Globus pallidus (tissue), 1 donor: ENCODE data around the gene MUCL3.

Source experiments
- DNase-seq: peaks from one replicate; pipeline ENCODE4 v3.0.0-alpha.2; 2015; ENCODE audit warnings: low spot score

MUCL3 gene

DNA sequence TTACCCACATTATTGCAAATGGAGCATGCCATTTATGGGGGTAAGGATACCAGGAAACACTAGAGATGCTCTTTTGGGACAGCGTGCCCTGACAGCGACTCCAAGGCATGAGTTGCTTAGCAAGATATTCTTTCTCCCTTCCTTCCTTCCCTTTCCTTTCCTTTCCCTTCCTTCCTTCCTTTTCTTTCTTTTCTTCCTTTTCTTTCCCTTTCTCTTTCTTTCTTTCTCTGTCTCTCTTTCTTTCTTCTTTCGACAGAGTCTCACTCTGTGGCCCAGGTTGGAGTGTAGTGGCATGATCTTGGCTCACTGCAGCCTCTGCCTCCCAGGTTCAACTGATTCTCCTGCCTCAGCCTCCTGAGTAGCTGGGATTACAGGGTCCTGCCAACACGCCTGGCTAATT, 3.3 kb downstream of the MUCL3 start:
- no peak for DNase-seq

DNA sequence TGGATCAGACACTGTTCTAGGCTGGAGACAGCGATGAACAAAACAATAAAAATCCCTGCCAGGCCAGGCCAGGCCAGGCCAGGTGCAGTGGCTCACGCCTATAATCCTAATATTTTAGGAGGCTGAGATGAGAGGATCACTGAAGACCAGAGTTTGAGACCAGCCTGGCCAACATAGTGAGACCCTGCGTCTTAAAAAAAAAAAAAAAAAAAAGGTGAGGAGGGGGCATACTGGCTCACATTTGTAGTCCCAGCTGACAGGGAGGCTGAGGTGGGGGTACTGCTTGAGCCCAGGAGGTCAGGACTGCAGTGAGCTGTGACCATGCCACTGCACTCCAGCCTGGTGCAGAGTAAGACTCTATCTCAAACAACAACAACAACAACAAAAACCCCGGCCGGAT, 4.5 kb downstream of the MUCL3 start:
- no peak for DNase-seq

- DNase-seq = no peak
Observed at GRCh38 chr6:30947231-30947630, 6.5 kb downstream of the MUCL3 start.

GRCh38 chr6:30948811-30949210, 8.0 kb downstream of the MUCL3 start:
- DNase-seq = no peak

GRCh38 chr6:30951907-30952469, 11.2 kb downstream of the MUCL3 start:
- no peak for DNase-seq

- DNase-seq = no peak
Observed at GRCh38 chr6:30954631-30955366, 14.0 kb downstream of the MUCL3 start.

GRCh38 chr6:30955367-30956042, 14.7 kb downstream of the MUCL3 start:
- peak; percentile 53 for DNase-seq

DNA sequence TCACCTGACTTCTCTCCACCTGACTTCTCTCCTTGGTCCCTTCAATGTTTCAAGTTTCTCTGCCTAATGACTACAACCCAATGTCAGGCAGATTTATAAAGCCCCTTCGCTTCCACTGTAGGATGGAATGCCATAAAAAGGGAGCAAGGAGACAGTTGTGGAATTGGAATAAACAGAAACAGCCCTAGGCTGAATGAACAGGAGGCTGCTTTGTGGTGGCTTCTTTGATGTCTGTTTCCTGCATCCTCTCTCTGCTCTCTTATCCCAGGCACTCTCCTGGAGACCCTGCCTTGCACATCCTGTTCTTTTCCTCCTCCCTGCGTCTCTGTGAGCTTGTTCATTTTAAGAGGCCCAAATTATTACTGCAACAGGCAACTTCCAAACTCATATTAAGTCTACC, 16.9 kb downstream of the MUCL3 start:
- DNase-seq = no peak

DNA sequence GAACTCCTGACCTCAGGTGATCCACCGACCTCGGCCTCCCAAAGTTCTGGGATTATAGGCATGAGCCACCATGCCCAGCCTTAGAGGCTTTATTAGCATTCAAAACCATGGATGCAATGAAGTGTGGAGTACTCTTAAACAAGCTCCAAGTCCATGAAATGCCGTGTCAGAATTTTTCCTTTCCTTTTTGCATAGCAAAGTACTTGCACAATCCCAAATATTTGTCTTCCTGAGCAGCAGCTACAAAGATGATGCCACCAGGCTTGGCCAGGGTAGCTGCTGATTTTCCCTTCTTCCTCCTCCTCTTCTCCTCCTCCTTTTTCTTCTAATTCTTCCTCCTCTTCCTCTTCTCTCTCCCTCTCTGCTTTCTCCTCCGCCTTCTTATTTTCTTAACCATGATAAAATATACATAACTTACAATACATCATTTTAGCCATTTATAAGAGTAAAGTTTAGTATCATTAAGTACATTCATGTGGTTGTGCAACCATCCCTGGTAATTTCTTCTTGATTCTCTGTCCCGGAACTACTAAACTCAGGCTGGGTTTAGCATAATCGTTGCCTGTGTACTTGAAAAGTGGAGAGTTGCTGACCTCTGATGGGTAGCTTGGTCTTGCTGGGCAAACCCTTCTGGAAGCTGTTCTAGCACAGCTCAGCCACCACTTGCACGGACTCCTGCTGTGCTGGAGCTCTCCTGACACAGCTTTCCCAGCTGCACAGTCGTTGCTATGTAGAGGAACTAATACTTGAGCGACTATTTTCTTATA, 20.3 kb downstream of the MUCL3 start:
- no peak for DNase-seq

DNA sequence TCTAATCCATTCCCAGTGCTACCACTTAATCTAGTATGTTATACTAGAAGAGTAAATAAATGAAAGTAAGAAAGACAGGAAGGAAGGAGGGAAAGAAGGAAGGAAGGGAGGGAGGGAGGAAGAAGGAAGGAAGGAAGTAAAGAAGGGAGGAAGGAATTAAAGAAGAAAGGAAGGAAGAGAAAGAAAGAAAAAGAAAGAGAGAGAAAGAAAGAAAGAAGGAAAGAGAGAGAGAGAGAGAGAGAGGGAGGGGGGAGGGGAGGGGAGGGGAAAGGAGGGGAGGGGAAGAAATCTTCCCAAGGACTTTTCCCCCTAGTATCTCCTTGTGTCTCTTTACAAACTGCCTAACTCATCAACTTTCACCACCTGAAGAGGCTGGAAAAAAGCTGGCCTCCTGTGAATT, 21.9 kb downstream of the MUCL3 start:
- no peak for DNase-seq

DNA sequence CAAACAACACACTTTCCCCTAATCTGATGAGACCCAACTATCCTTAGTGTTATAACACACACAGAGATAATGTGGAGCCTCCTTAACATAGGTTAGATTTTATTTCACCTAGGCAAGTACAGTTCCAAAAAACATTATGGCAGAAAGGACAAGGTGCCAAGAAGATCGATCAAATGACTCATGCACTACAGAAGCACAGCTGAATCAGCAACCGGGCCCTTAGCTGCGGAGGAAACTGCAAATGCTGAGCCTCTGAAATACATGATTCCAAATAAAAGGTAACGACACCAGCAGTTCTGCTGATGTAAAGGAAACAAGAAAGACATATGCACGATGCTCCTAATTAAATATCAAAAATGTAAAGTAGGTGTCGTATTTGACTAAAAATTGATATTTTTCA, 22.9 kb downstream of the MUCL3 start:
- no peak for DNase-seq

DNA sequence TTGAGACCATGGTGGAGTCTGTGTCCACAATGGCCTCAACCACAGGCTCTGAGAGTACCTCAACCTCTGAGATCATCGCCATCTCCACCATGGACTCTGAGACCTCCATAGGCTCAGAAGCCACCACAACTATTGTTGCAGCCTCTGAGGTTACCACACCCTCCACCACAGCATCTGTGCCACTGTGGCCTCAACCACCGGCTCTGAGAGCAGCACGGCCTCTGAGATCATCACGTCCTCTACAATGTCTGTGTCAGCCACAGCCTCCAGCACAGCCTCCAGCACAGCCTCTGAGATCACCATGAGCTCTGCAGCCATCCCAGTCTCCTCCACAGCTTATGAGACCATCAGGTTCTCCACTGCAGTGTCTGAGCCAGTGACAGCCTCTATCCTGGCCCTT, 23.3 kb downstream of the MUCL3 start:
- no peak for DNase-seq

DNA sequence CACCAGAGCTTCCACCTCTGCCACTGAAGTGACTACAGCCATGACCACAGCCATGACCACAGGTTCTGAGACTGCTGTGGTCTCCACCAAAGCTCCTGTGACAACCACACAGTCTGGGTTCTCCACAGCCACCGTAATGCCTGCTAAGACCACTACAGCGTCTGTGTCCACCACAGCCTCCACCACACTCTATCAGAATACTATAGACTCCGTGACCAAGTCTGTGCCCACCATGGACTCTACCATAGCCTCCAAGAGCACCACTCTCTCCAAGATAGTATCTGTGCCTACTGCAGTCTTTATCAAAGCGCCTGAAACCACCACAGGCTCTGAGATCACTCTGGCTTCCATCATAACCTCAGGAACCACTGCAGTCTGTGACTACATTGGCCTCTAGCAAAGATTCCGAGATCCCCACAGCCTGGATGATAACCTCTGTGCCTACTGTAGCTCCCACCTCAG, 24.4 kb downstream of the MUCL3 start:
- DNase-seq = no peak

- no peak for DNase-seq
Observed at GRCh38 chr6:30966154-30966553, 25.4 kb downstream of the MUCL3 start.

DNA sequence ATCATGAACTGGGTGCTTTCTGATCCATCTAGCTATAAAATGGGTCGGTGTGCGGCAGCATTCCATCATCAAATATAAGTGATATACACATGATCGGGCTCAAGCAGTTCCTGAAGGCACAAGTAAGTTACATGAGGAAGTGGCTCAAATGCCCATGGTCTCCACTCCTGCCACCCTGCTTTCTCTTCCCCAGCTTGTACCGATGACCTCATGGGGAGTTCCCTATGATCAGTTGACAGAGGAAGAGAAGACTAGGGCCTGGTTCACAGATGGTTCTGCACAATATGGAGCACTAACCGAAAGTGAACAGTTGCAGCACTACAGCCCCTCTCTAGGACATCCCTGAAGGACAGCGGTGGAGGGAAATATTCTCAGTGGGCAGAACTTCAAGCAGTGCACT, 28.4 kb downstream of the MUCL3 start:
- peak; percentile 29 for DNase-seq

DNA sequence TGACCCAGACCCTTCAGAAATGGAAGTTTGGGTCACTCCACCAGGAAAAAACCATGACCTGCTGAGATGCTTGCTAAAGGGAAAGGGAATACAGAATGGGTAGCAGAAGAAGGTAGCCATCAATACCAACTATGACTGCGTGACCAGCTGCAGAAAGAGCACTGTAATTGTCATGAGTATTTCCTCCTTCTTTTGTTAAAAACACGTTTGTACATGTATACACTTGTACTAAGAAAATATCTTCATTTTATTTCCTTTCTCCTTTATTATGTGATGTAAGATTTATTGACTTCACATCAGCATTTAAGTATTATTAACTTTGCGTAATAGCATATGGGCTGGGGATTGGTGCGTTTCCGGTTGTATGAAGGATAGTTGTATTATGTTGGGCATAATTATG, 30.2 kb downstream of the MUCL3 start:
- DNase-seq = no peak

DNA sequence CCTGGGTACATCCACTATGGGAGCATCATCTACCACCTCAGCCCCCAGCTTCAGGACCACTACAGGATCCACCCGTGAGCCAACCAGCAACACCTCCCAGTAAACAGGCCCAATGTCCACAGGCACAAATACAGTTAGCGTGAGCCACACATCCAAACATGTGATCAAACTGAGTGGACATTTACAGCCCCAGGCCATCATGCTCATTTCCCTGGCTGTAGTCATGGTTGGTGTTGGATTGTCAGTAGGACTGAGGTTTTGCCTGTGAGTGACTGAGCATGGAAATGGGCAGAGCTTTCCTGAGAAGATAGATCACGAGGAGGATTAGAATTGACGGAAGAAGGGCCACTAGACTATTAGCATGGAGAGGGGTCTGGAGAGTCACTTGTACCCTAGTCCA, 32.0 kb downstream of the MUCL3 start:
- no peak for DNase-seq

DNA sequence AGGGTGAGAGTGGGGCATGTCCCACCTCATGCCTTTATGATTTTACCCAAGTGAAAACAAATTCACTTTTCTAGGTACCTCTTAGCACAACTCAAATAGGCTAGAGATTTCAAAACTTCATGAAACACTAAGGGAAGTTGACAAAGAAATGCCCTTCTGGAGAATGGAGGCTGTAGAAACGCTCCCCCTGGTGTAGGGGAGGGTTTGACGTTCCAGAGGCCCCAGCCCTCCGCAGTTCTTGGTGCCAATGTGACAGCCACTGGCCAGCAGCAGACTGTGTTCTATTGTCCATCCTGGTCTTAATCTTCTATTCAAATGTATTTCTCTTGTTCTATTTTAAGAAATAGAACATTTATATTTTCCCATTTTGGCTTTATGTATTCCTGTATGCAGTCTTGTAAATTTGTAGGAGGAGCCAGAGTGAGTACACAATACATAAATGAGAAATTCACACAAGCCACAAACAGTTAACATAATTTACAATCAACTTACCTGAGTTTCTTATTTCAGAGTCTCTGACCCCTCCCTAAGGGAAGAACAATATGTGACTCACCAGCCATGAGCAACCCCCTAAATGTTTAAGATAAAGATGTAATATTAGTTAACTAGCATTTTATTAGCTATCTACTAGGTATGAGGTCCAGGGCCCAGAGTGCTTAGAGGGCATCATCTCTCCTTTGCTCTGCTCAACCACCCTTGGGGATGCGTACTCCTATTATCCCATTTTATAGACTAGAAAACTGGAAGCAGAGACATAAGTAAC, 33.9 kb downstream of the MUCL3 start:
- DNase-seq = no peak

- no peak for DNase-seq
Observed at GRCh38 chr6:30979141-30979540, 38.4 kb downstream of the MUCL3 start.

GRCh38 chr6:30979690-30980089, 38.9 kb downstream of the MUCL3 start:
- DNase-seq = no peak

DNA sequence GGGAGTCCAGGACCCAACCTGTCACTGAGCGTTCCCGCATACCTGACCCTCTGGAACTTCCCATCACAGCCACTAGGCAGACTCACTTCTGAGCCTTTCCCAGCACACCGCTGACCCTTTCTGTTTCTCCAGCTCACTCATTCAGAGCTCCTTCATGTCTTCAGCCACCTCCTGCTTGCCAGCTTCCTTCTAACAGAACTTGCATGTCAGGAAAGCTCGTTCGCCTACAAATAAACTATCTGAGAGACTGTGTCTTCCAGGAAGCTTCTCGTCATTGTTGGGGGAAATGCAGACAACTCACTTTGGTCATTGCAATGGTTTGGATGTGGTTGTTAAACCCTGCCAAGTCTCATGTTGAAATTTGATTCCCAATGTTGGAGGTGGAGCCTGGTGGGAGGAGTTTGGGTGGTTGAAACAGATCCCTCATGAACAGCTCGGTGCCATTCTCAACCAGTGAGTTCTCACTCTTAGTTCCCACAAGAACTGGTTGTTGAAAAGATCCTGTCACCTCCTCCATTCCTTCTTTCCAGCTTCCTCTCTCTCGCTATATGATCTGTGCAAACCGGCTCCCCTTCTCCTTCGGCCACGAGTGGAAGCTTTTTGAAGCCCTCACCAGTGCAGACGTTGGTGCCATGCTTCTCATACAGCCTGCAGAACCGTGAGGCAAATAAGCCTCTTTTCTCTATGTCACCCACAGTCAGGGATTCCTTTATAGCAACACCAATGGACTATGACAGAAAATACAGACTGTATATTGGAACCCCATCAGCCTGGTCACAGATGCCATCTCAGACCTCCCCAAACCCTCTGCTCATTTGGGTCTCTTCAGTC, 41.4 kb downstream of the MUCL3 start:
- DNase-seq = no peak
